RWPE1 (cell line): Measurements from ENCODE around the gene CDH6.

Experiments
- CTCF ChIA-PET: fragments of 350-600 bp; sonication (Branson Sonifier 250); formaldehyde crosslinking; extraction: SDS; loops from one replicate; lab custom pipeline; 2021; lab: Yijun Ruan, JAX
- POLR2A ChIA-PET: fragments of 400-600 bp; formaldehyde crosslinking; extraction: SDS; loops from one replicate; lab custom pipeline; 2020; ENCODE audit warnings: antibody characterized with exemption; ENCODE audit not compliant: low non-redundant PET; lab: Yijun Ruan, JAX
- DNase-seq: peaks from one replicate; pipeline ENCODE4 v3.0.0; 2012; ENCODE audit warnings: low spot score
- H3K27ac ChIP-seq: fragments of 450-650 bp; 2 replicates; pipeline ENCODE4 v1.5.1; 2017
- TF ChIP-seq, protein P1 (sequence below): fragments of 450-650 bp; conservative IDR thresholded peaks from 2 replicates; pipeline ENCODE4 v1.5.1; 2017; ENCODE audit warnings: low read depth, mild to moderate bottlenecking

CDH6 gene

DNA sequence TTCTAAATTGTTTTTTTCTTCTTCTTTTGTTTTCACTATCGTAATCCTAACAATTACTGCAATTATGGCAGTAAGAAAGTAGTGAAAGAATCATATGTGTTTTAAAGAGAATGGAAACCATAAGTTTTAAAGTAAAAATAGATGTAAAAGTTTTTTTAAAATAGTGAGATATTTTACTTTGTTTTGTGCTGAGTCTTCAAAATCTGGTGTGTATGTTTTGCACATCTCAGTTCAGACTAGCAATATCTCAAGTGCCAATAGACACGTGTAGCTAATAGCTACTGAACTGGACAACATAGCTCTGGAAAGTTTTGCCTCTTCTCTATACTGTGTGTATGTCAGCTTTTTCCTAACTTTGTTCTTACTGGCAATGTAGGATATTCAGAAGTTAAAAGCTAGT, 45.0 kb downstream of the CDH6 start:
- CTCF ChIA-PET = no interaction called here
- TF ChIP-seq, protein P1, sequence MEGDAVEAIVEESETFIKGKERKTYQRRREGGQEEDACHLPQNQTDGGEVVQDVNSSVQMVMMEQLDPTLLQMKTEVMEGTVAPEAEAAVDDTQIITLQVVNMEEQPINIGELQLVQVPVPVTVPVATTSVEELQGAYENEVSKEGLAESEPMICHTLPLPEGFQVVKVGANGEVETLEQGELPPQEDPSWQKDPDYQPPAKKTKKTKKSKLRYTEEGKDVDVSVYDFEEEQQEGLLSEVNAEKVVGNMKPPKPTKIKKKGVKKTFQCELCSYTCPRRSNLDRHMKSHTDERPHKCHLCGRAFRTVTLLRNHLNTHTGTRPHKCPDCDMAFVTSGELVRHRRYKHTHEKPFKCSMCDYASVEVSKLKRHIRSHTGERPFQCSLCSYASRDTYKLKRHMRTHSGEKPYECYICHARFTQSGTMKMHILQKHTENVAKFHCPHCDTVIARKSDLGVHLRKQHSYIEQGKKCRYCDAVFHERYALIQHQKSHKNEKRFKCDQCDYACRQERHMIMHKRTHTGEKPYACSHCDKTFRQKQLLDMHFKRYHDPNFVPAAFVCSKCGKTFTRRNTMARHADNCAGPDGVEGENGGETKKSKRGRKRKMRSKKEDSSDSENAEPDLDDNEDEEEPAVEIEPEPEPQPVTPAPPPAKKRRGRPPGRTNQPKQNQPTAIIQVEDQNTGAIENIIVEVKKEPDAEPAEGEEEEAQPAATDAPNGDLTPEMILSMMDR = no peak

DNA sequence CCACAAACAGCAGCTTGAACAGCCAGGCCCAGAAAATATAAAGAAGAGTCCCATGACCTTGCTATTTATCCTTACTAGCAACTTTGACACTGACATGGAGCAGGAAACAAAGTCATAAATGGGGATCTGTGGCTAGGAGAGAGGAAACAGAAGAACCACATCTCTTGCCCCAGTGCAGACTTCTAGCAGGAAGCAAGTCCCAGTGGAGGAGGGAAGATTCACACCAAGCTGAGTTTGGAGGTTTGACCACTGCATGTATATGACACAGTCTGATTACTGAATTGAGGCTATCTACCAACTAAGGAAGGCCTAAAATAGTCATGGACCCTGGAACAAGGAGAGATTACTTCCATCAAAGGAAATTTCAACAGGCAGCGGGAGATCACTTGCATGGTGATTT, 51.4 kb downstream of the CDH6 start:
- no peak overlapping the region for H3K27ac ChIP-seq
- DNase-seq = no peak
- ChIA-PET POLR2A (no interaction called here), CTCF (no interaction called here)
- TF ChIP-seq, protein P1 = no peak

More for the DNA sequence above, 45.0 kb downstream of the CDH6 start:
- H3K27ac ChIP-seq = no peak overlapping the region
- no peak for DNase-seq
- POLR2A ChIA-PET = no interaction called here

DNA sequence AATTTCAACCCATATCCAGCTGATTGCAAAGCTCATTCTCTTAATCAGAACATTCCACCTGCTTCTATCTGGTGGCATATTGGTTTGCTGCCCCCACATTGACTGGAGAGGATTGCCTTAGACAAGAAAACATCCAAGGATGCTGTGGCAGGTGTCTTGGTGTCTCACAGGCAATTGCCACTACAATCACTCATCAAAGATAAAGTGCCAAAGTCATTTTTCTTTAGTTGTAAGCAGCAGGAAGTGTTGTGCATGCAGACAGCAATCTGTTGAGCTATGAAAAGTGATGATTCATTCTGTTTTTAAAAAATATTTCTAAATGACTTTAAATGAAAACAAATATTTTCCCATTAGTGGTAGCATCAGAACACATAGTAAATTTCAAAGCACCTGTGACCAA, 53.9 kb downstream of the CDH6 start:
- ChIA-PET POLR2A (no interaction called here), CTCF (interaction anchor here (0.9 kb wide), 1 partner anchor 144 kb away, joined by 5 read pairs; no protein-coding TSS in a partner anchor)
- DNase-seq = no peak
- TF ChIP-seq, protein P1 = no peak
- H3K27ac ChIP-seq = no peak overlapping the region

DNA sequence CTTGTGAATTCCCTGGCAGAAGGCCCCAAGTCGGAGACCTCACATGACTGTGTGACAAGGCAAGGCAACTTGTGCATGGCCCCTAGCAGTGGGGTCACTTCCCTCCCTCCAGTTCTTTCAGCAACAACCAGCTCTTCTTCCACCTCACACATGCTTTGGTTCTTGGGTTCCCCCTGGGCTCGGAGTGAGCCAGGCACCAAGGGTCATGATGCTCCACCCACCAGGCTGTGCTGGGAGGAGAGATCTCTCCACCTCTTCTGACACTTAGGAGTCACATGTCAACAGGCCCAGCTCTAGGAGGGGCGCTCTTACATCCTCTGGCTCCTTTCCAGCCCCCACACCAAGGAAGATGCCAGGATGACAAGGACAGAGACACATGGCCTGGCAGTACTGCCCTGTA, 56.7 kb downstream of the CDH6 start:
- DNase-seq = no peak
- H3K27ac ChIP-seq = no peak overlapping the region
- POLR2A ChIA-PET = no interaction called here
- TF ChIP-seq, protein P1 = no peak
- CTCF ChIA-PET = interaction anchor here (1.1 kb wide), 1 partner anchor 20 kb away, joined by 3 read pairs; no protein-coding TSS in a partner anchor

DNA sequence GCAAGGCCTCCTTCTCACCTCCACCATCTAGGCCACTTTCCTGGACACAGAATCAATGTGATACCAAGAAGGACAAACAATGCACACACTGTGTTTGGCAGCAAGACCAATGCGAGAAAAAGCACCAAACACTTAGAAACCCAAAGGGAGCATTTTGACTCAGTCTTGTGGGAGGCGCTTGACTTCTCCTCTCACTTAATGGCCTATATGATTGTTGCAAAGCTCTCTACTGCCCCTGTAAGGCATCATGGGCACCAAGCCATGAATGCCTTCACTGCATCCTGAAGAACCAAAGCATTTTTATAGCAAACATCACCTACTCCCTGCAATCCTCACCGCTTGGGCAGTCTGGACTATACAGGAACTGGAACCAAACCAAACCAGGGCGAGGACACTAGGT, 57.5 kb downstream of the CDH6 start:
- ChIA-PET POLR2A (no interaction called here), CTCF (no interaction called here)
- DNase-seq = no peak
- TF ChIP-seq, protein P1 = no peak
- no peak overlapping the region for H3K27ac ChIP-seq

DNA sequence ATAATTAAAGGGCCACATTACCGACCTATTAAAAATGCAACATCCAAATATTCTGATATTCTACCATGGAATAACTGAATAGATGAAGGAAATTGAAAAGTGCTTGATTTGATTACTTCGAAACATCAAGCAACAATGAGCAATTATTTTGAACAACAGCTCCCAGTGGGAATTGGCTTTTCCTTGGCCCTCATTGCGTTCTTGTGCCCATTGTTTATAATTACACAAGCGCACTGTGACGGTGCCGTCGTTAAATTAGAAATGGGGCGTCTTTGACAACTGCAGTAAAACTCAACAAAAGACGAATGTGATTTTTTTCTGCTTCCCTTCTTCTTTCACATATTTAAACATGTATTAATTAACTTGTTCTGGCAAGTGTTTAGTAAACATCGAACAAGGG, 61.6 kb downstream of the CDH6 start:
- TF ChIP-seq, protein P1 = no peak
- no peak overlapping the region for H3K27ac ChIP-seq
- ChIA-PET POLR2A (no interaction called here), CTCF (no interaction called here)
- DNase-seq = no peak
